ENCODE measurements around the gene PLEKHM3.

DNA sequence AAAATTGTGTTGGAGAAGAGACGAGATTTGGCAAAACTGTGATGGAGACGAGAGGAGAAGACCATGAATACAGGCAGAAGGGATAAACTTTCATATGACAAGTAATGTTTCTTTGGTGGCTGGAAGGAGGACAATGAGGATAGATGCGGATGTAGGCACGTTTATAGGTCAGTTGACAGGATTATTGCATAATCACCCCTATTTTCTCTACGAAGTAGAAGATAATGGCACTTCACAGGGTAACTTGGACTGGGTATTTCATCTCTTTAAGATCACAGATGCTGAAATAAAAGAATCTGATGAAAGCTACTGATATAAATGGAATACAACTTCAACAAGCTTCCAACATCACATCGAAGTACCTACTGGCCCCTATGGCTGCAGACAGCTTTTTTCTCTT, 81.0 kb downstream of the PLEKHM3 start:
- TF ChIP-seq, protein P1, sequence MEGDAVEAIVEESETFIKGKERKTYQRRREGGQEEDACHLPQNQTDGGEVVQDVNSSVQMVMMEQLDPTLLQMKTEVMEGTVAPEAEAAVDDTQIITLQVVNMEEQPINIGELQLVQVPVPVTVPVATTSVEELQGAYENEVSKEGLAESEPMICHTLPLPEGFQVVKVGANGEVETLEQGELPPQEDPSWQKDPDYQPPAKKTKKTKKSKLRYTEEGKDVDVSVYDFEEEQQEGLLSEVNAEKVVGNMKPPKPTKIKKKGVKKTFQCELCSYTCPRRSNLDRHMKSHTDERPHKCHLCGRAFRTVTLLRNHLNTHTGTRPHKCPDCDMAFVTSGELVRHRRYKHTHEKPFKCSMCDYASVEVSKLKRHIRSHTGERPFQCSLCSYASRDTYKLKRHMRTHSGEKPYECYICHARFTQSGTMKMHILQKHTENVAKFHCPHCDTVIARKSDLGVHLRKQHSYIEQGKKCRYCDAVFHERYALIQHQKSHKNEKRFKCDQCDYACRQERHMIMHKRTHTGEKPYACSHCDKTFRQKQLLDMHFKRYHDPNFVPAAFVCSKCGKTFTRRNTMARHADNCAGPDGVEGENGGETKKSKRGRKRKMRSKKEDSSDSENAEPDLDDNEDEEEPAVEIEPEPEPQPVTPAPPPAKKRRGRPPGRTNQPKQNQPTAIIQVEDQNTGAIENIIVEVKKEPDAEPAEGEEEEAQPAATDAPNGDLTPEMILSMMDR (IDR thresholded peaks at IDR 0.05) = no peak
- TF ChIP-seq POLR2AphosphoS5 (IDR thresholded peaks at IDR 0.05; ENCODE audit: low read depth, low read length) (no peak), SIN3A (IDR thresholded peaks at IDR 0.05; ENCODE audit: borderline replicate concordance, insufficient read depth, low read depth, low read length) (no peak)
- TF ChIP-seq, protein P2, sequence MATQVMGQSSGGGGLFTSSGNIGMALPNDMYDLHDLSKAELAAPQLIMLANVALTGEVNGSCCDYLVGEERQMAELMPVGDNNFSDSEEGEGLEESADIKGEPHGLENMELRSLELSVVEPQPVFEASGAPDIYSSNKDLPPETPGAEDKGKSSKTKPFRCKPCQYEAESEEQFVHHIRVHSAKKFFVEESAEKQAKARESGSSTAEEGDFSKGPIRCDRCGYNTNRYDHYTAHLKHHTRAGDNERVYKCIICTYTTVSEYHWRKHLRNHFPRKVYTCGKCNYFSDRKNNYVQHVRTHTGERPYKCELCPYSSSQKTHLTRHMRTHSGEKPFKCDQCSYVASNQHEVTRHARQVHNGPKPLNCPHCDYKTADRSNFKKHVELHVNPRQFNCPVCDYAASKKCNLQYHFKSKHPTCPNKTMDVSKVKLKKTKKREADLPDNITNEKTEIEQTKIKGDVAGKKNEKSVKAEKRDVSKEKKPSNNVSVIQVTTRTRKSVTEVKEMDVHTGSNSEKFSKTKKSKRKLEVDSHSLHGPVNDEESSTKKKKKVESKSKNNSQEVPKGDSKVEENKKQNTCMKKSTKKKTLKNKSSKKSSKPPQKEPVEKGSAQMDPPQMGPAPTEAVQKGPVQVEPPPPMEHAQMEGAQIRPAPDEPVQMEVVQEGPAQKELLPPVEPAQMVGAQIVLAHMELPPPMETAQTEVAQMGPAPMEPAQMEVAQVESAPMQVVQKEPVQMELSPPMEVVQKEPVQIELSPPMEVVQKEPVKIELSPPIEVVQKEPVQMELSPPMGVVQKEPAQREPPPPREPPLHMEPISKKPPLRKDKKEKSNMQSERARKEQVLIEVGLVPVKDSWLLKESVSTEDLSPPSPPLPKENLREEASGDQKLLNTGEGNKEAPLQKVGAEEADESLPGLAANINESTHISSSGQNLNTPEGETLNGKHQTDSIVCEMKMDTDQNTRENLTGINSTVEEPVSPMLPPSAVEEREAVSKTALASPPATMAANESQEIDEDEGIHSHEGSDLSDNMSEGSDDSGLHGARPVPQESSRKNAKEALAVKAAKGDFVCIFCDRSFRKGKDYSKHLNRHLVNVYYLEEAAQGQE (IDR thresholded peaks at IDR 0.05; ENCODE audit: insufficient read depth in 1 of 2, low read depth in 2 of 2, low read length in 1 of 2) = no peak

Measured in Panc1 (cell line).